K562 (cell line): ENCODE data around the gene KCNJ4. TPM values are rescaled to one million over a fixed set of nuclear protein-coding genes. Genes with fewer than 3 reads are reported as not detected.

Experiments used
- BMI1 ChIP-seq: fragments of 150-350 bp; IDR thresholded peaks from 2 replicates; pipeline ENCODE4 v1.6.1; 2014; ENCODE audit warnings: low read length
- GABPA ChIP-seq: fragments of 200-800 bp; sonication (Bioruptor generic); conservative IDR thresholded peaks from 2 replicates; pipeline ENCODE4 v1.6.1; 2016; ENCODE audit warnings: low read depth, missing genetic modification characterization, missing compliant biosample characterization
- GABPB1 ChIP-seq: sonication (generic); formaldehyde crosslinking; IDR thresholded peaks from 2 replicates; pipeline ENCODE4 v1.8.0; 2022; ENCODE audit warnings: mild to moderate bottlenecking, missing genetic modification reagents
- HCFC1 ChIP-seq: IDR thresholded peaks from 2 replicates; pipeline ENCODE4 v1.6.1; 2012; ENCODE audit warnings: low read depth, low read length, improper control_type of control experiment
- HNRNPL ChIP-seq: fragments of 200-400 bp; formaldehyde crosslinking; IDR thresholded peaks from 2 replicates; pipeline ENCODE4 v1.6.1; 2017; ENCODE audit warnings: low read depth, mild to moderate bottlenecking, low read length
- KDM2B ChIP-seq: fragments of 250-450 bp; sonication (Bioruptor Pico); IDR thresholded peaks from 2 replicates; pipeline ENCODE4 v1.8.0; 2021; ENCODE audit warnings: mild to moderate bottlenecking, moderate library complexity
- L3MBTL2 ChIP-seq: fragments of 450-650 bp; IDR thresholded peaks from 2 replicates; pipeline ENCODE4 v1.6.1; 2016; ENCODE audit warnings: mild to moderate bottlenecking, moderate library complexity
- MYNN ChIP-seq, 2 experiments: sonication (generic); formaldehyde crosslinking in 1 of 2; IDR thresholded peaks; 2 replicates each; pipeline versions ENCODE4 v1.5.0 to v1.6.1; 2016 to 2020; ENCODE audit warnings: antibody characterized with exemption in 1 of 2, missing genetic modification reagents in 1 of 2
- NELFE ChIP-seq: IDR thresholded peaks from 2 replicates; pipeline ENCODE4 v1.6.1; 2011; ENCODE audit warnings: mild to moderate bottlenecking; ENCODE audit not compliant: insufficient read depth, insufficient read length
- POLR2G ChIP-seq: fragments of 200-400 bp; formaldehyde crosslinking; IDR thresholded peaks from 2 replicates; pipeline ENCODE4 v1.6.1; 2017; ENCODE audit warnings: low read depth, mild to moderate bottlenecking, antibody characterized with exemption, low read length, moderate library complexity
- RBM25 ChIP-seq: fragments of 200-400 bp; formaldehyde crosslinking; IDR thresholded peaks from 2 replicates; pipeline ENCODE4 v1.6.1; 2018; ENCODE audit warnings: low read length, low read depth, moderate library complexity; ENCODE audit not compliant: severe bottlenecking
- YY1 ChIP-seq, 3 experiments: IDR thresholded peaks; 2 replicates each; pipeline ENCODE4 v1.6.1; 2011; ENCODE audit warnings: low read length in 2 of 3, mild to moderate bottlenecking in 2 of 3, moderate library complexity in 2 of 3, borderline replicate concordance in 1 of 3, control low read depth in 1 of 3, low read depth in 1 of 3; ENCODE audit not compliant: insufficient read depth in 3 of 3, insufficient replicate concordance in 2 of 3, control insufficient read depth in 1 of 3, insufficient read length in 1 of 3; ENCODE audit errors: extremely low read depth in 1 of 3
- ZNF121 ChIP-seq: sonication (generic); formaldehyde crosslinking; conservative IDR thresholded peaks from 2 replicates; pipeline ENCODE4 v1.8.0; 2022; ENCODE audit warnings: missing genetic modification reagents
- ZNF263 ChIP-seq: sonication (generic); formaldehyde crosslinking; IDR thresholded peaks from 2 replicates; pipeline ENCODE4 v1.8.0; 2022; ENCODE audit warnings: mild to moderate bottlenecking, missing genetic modification reagents, borderline replicate concordance
- polyA plus RNA-seq, 8 experiments: library from polyadenylated mRNA; depleted of rRNA in 4 of 8; stranded (reverse) in 5 of 8; unstranded in 3 of 8; fragments of >200 nt; fragmentation: Nextera tagmentation in 2 of 8; fragmentation: Illumina TruSeq in 1 of 8; extraction: Ambion mirVana in 2 of 8; extraction: Trizol in 1 of 8; gene quantifications; 2 replicates each; pipeline versions ENCODE4 v1.2.1 to v1.2.3, GENCODE V29; 2011 to 2014; ENCODE audit warnings: inconsistent platforms in 1 of 8, missing spikeins in 1 of 8
- total RNA-seq, 7 experiments: library from RNA; depleted of rRNA in 6 of 7; stranded (reverse); fragments of >200 nt in 6 of 7; fragmentation: Illumina TruSeq in 2 of 7; extraction: Trizol in 2 of 7; gene quantifications; 2 replicates each; pipeline versions ENCODE4 v1.2.1 to v1.2.3, GENCODE V29; 2011 to 2021; ENCODE audit warnings: low replicate concordance in 1 of 7
- TF ChIP-seq, protein P1 (sequence below): fragments of 450-650 bp; IDR thresholded peaks from 2 replicates; pipeline ENCODE4 v1.6.1; 2018; ENCODE audit not compliant: partially characterized antibody
- TF ChIP-seq, protein P2 (sequence below): fragments of 450-650 bp; IDR thresholded peaks from 2 replicates; pipeline ENCODE4 v1.6.1; 2016
- TF ChIP-seq, protein P3 (sequence below): fragments of 450-650 bp; IDR thresholded peaks from 2 replicates; pipeline ENCODE4 v1.6.1; 2014; ENCODE audit warnings: low read depth, mild to moderate bottlenecking, moderate library complexity, borderline replicate concordance
- TF ChIP-seq, protein P4 (sequence below), 3 experiments: IDR thresholded peaks in 2 of 3; conservative IDR thresholded peaks in 1 of 3; 2 replicates each; pipeline ENCODE4 v1.5.1; 2011 to 2012; ENCODE audit warnings: low read length in 3 of 3, mild to moderate bottlenecking in 3 of 3, control low read depth in 2 of 3, improper control_type of control experiment in 1 of 3, inconsistent platforms in 1 of 3, low read depth in 1 of 3, mixed read lengths in 1 of 3, moderate library complexity in 1 of 3; ENCODE audit not compliant: insufficient read depth in 2 of 3

KCNJ4 gene
- total and polyA plus RNA-seq, 9 of the 15 experiments (the other 6 are each of a cell fraction or from before 2014, with no cell fraction given) = 0.07 to 0.55 (median 0.09) TPM; not detected in 4

DNA sequence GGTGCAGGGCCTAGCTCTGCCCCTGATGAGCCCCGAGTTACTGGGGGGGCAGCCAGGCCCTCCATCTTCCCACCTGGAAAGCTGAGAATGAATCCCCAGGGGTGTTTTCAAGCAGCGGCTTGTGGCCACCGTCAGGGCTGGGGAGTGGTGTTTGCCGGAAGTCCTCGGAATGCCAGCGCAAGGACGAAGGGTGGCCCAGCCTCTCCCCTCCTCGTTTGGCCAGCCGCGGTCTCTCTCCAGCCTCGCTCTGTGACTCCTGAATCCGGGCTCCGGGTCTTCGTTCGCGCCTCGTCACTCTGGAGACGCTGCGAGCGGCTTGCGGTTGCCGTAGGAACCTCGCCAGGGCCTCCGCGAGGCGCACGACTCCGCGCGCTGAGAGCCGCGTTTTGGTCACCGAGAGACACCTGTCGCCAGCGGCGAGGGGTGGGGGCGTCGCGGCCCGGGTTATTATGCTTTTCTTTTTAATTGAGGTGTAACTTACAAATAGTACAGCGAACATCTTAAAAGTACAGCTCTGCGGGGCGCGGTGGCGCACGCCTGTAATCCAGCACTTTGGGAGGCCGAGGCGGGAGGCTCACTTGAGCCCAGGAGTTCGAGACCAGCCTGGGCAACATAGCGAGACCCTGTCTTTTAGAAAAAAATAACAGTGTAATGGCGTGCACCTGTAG, 6.5 kb upstream of the KCNJ4 start (continued):
- TF ChIP-seq, protein P1, sequence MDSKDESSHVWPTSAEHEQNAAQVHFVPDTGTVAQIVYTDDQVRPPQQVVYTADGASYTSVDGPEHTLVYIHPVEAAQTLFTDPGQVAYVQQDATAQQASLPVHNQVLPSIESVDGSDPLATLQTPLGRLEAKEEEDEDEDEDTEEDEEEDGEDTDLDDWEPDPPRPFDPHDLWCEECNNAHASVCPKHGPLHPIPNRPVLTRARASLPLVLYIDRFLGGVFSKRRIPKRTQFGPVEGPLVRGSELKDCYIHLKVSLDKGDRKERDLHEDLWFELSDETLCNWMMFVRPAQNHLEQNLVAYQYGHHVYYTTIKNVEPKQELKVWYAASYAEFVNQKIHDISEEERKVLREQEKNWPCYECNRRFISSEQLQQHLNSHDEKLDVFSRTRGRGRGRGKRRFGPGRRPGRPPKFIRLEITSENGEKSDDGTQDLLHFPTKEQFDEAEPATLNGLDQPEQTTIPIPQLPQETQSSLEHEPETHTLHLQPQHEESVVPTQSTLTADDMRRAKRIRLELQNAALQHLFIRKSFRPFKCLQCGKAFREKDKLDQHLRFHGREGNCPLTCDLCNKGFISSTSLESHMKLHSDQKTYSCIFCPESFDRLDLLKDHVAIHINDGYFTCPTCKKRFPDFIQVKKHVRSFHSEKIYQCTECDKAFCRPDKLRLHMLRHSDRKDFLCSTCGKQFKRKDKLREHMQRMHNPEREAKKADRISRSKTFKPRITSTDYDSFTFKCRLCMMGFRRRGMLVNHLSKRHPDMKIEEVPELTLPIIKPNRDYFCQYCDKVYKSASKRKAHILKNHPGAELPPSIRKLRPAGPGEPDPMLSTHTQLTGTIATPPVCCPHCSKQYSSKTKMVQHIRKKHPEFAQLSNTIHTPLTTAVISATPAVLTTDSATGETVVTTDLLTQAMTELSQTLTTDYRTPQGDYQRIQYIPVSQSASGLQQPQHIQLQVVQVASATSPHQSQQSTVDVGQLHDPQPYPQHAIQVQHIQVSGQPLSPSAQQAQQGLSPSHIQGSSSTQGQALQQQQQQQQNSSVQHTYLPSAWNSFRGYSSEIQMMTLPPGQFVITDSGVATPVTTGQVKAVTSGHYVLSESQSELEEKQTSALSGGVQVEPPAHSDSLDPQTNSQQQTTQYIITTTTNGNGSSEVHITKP = peak; percentile 97
- peak in 2 of 3 experiments; percentile 31 to 47 for TF ChIP-seq YY1 (IDR thresholded peaks at IDR 0.05; ENCODE audit: borderline replicate concordance in 1 of 3, control insufficient read depth in 1 of 3, extremely low read depth in 1 of 3, insufficient read depth in 3 of 3, insufficient read length in 1 of 3, insufficient replicate concordance in 2 of 3, low read depth in 1 of 3, low read length in 2 of 3)
- TF ChIP-seq, protein P2, sequence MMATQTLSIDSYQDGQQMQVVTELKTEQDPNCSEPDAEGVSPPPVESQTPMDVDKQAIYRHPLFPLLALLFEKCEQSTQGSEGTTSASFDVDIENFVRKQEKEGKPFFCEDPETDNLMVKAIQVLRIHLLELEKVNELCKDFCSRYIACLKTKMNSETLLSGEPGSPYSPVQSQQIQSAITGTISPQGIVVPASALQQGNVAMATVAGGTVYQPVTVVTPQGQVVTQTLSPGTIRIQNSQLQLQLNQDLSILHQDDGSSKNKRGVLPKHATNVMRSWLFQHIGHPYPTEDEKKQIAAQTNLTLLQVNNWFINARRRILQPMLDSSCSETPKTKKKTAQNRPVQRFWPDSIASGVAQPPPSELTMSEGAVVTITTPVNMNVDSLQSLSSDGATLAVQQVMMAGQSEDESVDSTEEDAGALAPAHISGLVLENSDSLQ = peak; percentile 73
- peak; percentile 58; the same call in 1 of the 2 replicates for TF ChIP-seq ZNF263 (CRISPR knock-in tag)
- TF ChIP-seq BMI1 = peak; percentile 83; the same call in 1 of the 2 replicates
- TF ChIP-seq NELFE = no peak
- TF ChIP-seq RBM25 = peak; percentile 49
- peak; percentile 44; the same call in 1 of the 2 replicates for TF ChIP-seq GABPB1 (CRISPR knock-in tag)
- TF ChIP-seq HCFC1 = peak; percentile 44; the same call in 1 of the 2 replicates
- TF ChIP-seq MYNN (IDR thresholded peaks at IDR 0.05) = peak; percentile 95
- peak; percentile 70; the same call in 1 of the 2 replicates for TF ChIP-seq MYNN (CRISPR knock-in tag; IDR thresholded peaks at IDR 0.05)
- peak; percentile 60; the same call in 1 of the 2 replicates for TF ChIP-seq L3MBTL2
- TF ChIP-seq, protein P3, sequence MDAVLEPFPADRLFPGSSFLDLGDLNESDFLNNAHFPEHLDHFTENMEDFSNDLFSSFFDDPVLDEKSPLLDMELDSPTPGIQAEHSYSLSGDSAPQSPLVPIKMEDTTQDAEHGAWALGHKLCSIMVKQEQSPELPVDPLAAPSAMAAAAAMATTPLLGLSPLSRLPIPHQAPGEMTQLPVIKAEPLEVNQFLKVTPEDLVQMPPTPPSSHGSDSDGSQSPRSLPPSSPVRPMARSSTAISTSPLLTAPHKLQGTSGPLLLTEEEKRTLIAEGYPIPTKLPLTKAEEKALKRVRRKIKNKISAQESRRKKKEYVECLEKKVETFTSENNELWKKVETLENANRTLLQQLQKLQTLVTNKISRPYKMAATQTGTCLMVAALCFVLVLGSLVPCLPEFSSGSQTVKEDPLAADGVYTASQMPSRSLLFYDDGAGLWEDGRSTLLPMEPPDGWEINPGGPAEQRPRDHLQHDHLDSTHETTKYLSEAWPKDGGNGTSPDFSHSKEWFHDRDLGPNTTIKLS = no peak
- 0 out of 2 replicates have a peak, but pooled peaks have one; percentile 39 for TF ChIP-seq KDM2B
- TF ChIP-seq POLR2G = peak; percentile 41
- TF ChIP-seq ZNF121 (CRISPR knock-in tag) = peak; percentile 81
- TF ChIP-seq, protein P4, sequence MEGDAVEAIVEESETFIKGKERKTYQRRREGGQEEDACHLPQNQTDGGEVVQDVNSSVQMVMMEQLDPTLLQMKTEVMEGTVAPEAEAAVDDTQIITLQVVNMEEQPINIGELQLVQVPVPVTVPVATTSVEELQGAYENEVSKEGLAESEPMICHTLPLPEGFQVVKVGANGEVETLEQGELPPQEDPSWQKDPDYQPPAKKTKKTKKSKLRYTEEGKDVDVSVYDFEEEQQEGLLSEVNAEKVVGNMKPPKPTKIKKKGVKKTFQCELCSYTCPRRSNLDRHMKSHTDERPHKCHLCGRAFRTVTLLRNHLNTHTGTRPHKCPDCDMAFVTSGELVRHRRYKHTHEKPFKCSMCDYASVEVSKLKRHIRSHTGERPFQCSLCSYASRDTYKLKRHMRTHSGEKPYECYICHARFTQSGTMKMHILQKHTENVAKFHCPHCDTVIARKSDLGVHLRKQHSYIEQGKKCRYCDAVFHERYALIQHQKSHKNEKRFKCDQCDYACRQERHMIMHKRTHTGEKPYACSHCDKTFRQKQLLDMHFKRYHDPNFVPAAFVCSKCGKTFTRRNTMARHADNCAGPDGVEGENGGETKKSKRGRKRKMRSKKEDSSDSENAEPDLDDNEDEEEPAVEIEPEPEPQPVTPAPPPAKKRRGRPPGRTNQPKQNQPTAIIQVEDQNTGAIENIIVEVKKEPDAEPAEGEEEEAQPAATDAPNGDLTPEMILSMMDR (IDR thresholded peaks at IDR 0.05 in 2 of 3, conservative IDR thresholded peaks at IDR 0.05 in 1 of 3; ENCODE audit: insufficient read depth in 2 of 3, low read depth in 1 of 3, low read length in 3 of 3) = 0 out of 6 replicates have a peak, but pooled peaks of 1 of the 3 experiments have one; percentile 12
- TF ChIP-seq GABPA (tag) = peak; percentile 14; the same call in 1 of the 2 replicates
- no peak for TF ChIP-seq HNRNPL
